Panc1 (cell line): Measurements from ENCODE around the gene COL3A1. TPM values are rescaled to one million over a fixed set of nuclear protein-coding genes. Genes with fewer than 3 reads are reported as not detected.

Experiments used
- ATAC-seq: fragments of 200-7000 bp; cut with Tn5 transposase; 2 replicates; pipeline ENCODE4 v1.9.1; 2020; ENCODE audit warnings: mild to moderate bottlenecking, moderate library complexity
- BruUV-seq: library from RNA; stranded (reverse); fragments of 400-500 nt; replicated peaks from 2 replicates; lab custom pipeline; 2021; lab: Mats Ljungman, UMichigan
- CTCF ChIA-PET: fragments of 300-600 bp; sonication (Branson Sonifier 250); formaldehyde crosslinking; loops from one replicate; lab custom pipeline; 2022; ENCODE audit warnings: antibody characterized with exemption; lab: Charles Lee
- POLR2A ChIA-PET: fragments of 300-600 bp; sonication (Branson Sonifier 250); formaldehyde crosslinking; loops from one replicate; lab custom pipeline; 2022; ENCODE audit warnings: antibody characterized with exemption; lab: Charles Lee
- DNase-seq: peaks from one replicate; pipeline ENCODE4 v3.0.0-alpha.2; 2010; ENCODE audit warnings: low read depth, low spot score
- H3K27ac ChIP-seq: 2 replicates; pipeline ENCODE4 v1.5.1; 2011; ENCODE audit warnings: mild to moderate bottlenecking, low read length, inconsistent platforms
- H3K27me3 ChIP-seq: fragments of 200-500 bp; sonication (Bioruptor generic); 2 replicates; pipeline ENCODE4 v1.6.0; 2014; ENCODE audit warnings: low read length, inconsistent platforms; ENCODE audit not compliant: control insufficient read depth, insufficient read depth
- H3K36me3 ChIP-seq: fragments of 200-500 bp; sonication (Bioruptor generic); 2 replicates; pipeline ENCODE4 v1.5.1; 2014; ENCODE audit warnings: inconsistent platforms, mild to moderate bottlenecking, low read length, moderate library complexity; ENCODE audit not compliant: control insufficient read depth, insufficient read depth
- H3K4me1 ChIP-seq: 2 replicates; pipeline ENCODE4 v1.5.1; 2011; ENCODE audit warnings: inconsistent platforms, mild to moderate bottlenecking, low read length, moderate library complexity; ENCODE audit not compliant: control insufficient read depth, insufficient read depth
- H3K4me3 ChIP-seq, 2 experiments: 2 replicates each; pipeline ENCODE4 v1.5.1; 2011 to 2012; ENCODE audit warnings: low read depth in 2 of 2, low read length in 2 of 2, mild to moderate bottlenecking in 2 of 2, inconsistent platforms in 1 of 2, moderate library complexity in 1 of 2
- H3K9me3 ChIP-seq: fragments of 200-500 bp; sonication (Bioruptor generic); 2 replicates; pipeline ENCODE4 v1.5.1; 2014; ENCODE audit warnings: low read depth, mild to moderate bottlenecking, inconsistent platforms, low read length, moderate library complexity; ENCODE audit not compliant: control insufficient read depth, insufficient read depth
- CTCF ChIP-seq: fragments of 450-650 bp; IDR thresholded peaks from 2 replicates; pipeline ENCODE4 v1.5.1; 2017; ENCODE audit warnings: mild to moderate bottlenecking
- POLR2AphosphoS5 ChIP-seq: IDR thresholded peaks from 2 replicates; pipeline ENCODE4 v1.6.1; 2012; ENCODE audit warnings: mild to moderate bottlenecking, low read depth, low read length, moderate library complexity
- REST ChIP-seq, 2 experiments: IDR thresholded peaks; 2 replicates each; pipeline ENCODE4 v1.6.1; 2011 to 2012; ENCODE audit warnings: low read depth in 2 of 2, control low read depth in 1 of 2, low read length in 1 of 2, mild to moderate bottlenecking in 1 of 2, moderate library complexity in 1 of 2; ENCODE audit not compliant: insufficient read depth in 1 of 2
- SIN3A ChIP-seq: IDR thresholded peaks from 2 replicates; pipeline ENCODE4 v1.6.1; 2012; ENCODE audit warnings: low read depth, mild to moderate bottlenecking, low read length, moderate library complexity, borderline replicate concordance; ENCODE audit not compliant: insufficient read depth
- TCF7L2 ChIP-seq: IDR thresholded peaks from 2 replicates; pipeline ENCODE4 v1.6.1; 2011; ENCODE audit warnings: mild to moderate bottlenecking, low read depth, low read length, inconsistent platforms
- in situ Hi-C: cut with HindIII; loops from 2 replicates; pipeline ENCODE4 v1.10.0; 2016; ENCODE audit warnings: low sequenced_read_pairs, low pct_unique_long_range_greater_than_20kb
- intact Hi-C: fragments of 100-400 bp; cut with micrococcal nuclease; formaldehyde crosslinking; loops from one replicate; pipeline ENCODE4 v1.10.0; 2022; ENCODE audit not compliant: unreplicated experiment
- total RNA-seq: library from RNA; stranded (reverse); gene quantifications from one replicate; pipeline ENCODE4 v1.2.1, GENCODE V29; 2021; ENCODE audit not compliant: unreplicated experiment

Gene COL3A1
- total RNA-seq, 1 experiment from 2014 or later, result 6.9 TPM

GRCh38 chr2:188931361-188931760 is 42.8 kb upstream of the COL3A1 start:
- CTCF ChIA-PET, result no interaction called here
- intact Hi-C loops, result no loop called here
- no peak overlapping the region for H3K4me3 ChIP-seq
- H3K36me3 ChIP-seq, result no peaks in the 10 kb centered on the region
- TF ChIP-seq SIN3A (no peak), TCF7L2 (no peak), POLR2AphosphoS5 (no peak), REST (IDR thresholded peaks at IDR 0.05; ENCODE audit: insufficient read depth in 1 of 2, low read depth in 2 of 2, low read length in 1 of 2) (no peak), CTCF (no peak)
- no peak for DNase-seq
- no TSS peak for BruUV-seq
- ATAC-seq, result no peak
- no peaks in the 10 kb centered on the region for H3K4me1 ChIP-seq
- H3K9me3 ChIP-seq, result peaks cover 12% of the 10 kb centered on the region; the same call in 1 of the 2 replicates
- POLR2A ChIA-PET, result interaction anchor here (1.0 kb wide), 1 partner anchor 45 kb away, joined by 3 read pairs; no protein-coding TSS in a partner anchor
- no peaks in the 10 kb centered on the region for H3K27me3 ChIP-seq
- H3K27ac ChIP-seq, result no peak overlapping the region
- in situ Hi-C loops, result no loop called here

GRCh38 chr2:188937228-188938220 is 36.6 kb upstream of the COL3A1 start:
- POLR2A ChIA-PET, result interaction anchor here (0.6 kb wide), 1 partner anchor 128 kb away, joined by 3 read pairs; no protein-coding TSS in a partner anchor
- TF ChIP-seq REST (IDR thresholded peaks at IDR 0.05; ENCODE audit: insufficient read depth in 1 of 2, low read depth in 2 of 2, low read length in 1 of 2) (no peak), SIN3A (no peak), CTCF (no peak), TCF7L2 (no peak), POLR2AphosphoS5 (no peak)
- no peaks in the 10 kb centered on the region for H3K27me3 ChIP-seq
- no peak for DNase-seq
- BruUV-seq, result no TSS peak
- no peaks in the 10 kb centered on the region for H3K4me1 ChIP-seq
- H3K9me3 ChIP-seq, result no peaks in the 10 kb centered on the region
- intact Hi-C loops (no loop called here), in situ Hi-C loops (no loop called here)
- no peak overlapping the region for H3K4me3 ChIP-seq
- CTCF ChIA-PET, result no interaction called here
- H3K36me3 ChIP-seq, result no peaks in the 10 kb centered on the region
- no peak overlapping the region for H3K27ac ChIP-seq
- ATAC-seq, result no peak
